Measurements from ENCODE around the gene KCNJ11. TPM values are rescaled to one million over a fixed set of nuclear protein-coding genes. Genes with fewer than 3 reads are reported as not detected.

Gene KCNJ11
- total RNA-seq, 2 experiments from 2014 or later, result 0.64 to 1.2 TPM

- Mint-ChIP-seq H3K9me3 (peaks cover 5% of the 10 kb centered on the region), H3K4me3 (peak overlapping the region; percentile 69), H3K36me3 (ENCODE audit: low read depth) (peaks cover 7% of the 10 kb centered on the region), H3K4me1 (peaks cover 31% of the 10 kb centered on the region), H3K27ac (peak overlapping the region; percentile 77), H3K27me3 (peaks cover 31% of the 10 kb centered on the region)
- ChIA-PET CTCF (interaction anchor here (1.0 to 1.5 kb wide), 4 partner anchors 9 to 108 kb away, joined by 4 read pairs; no protein-coding TSS in a partner anchor), POLR2A (no interaction called here)
- DNase-seq, result no peak
These were observed 34.4 kb downstream of the KCNJ11 start for GRCh38 chr11:17353821-17354600.

GRCh38 chr11:17352950-17353820 is 35.3 kb downstream of the KCNJ11 start:
- peak overlapping the region; percentile 69 for H3K4me3 Mint-ChIP-seq
- H3K27me3 Mint-ChIP-seq, result peaks cover 31% of the 10 kb centered on the region
- H3K27ac Mint-ChIP-seq, result peak overlapping the region; percentile 82
- DNase-seq, result peak; percentile 47
- H3K36me3 Mint-ChIP-seq (ENCODE audit: low read depth), result peaks cover 7% of the 10 kb centered on the region
- H3K4me1 Mint-ChIP-seq, result peaks cover 31% of the 10 kb centered on the region
- CTCF ChIA-PET, result interaction anchor here (1.0 to 1.5 kb wide), 3 partner anchors 8 to 35 kb away, joined by 4 read pairs; no protein-coding TSS in a partner anchor
- POLR2A ChIA-PET, result no interaction called here
- H3K9me3 Mint-ChIP-seq, result peaks cover 3% of the 10 kb centered on the region

DNA sequence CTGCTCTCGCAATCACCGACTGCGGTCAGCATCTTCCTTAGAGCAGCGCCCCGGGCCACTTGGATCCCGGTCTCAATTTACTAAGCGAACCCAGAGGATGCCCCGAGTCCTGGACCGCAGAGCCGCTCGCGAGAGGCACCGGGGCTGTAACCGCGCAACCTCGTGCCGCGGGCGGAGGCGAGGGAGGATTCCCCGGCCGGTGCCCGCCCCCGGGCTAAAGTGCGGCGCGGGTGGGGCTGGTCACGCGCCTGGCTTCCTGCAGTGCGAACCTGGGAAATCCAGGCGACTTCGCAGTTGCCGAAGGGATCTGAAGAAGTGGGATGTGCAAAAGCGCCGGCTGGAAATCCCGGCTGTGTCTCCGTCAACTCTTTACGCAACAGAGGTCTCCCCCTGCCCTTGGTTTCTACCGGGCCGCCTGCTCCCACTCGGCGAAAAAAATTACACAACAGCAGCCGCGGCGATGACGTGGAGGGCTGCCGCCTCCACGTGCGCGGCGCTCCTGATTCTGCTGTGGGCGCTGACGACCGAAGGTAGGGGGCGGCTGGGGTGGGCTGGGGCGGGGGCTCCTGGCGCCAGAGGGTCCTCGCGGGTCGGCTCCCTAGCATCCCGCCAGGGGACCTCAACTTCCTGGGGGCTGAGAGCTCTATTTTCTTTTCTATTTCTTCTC is 36.8 kb downstream of the KCNJ11 start, which contains the start of gene NCR3LG1:
Gene NCR3LG1 (plus strand): TSS at position 291 of the 667 bp plus-strand sequence. CDS start 170 bp downstream, at position 461.
- Mint-ChIP-seq H3K36me3 (ENCODE audit: low read depth) (peaks cover 7% of the 10 kb centered on the region), H3K9me3 (peaks cover 3% of the 10 kb centered on the region), H3K4me1 (peaks cover 31% of the 10 kb centered on the region), H3K4me3 (peak within 1 kb of the TSS; percentile 69), H3K27me3 (peaks cover 31% of the 10 kb centered on the region), H3K27ac (peak within 1 kb of the TSS; percentile 82)
- DNase-seq, result peak; percentile 44
- CTCF ChIA-PET, result no interaction called here
- POLR2A ChIA-PET, result interaction anchor here (0.7 kb wide), 1 partner anchor 33 kb away, joined by 6 read pairs; no protein-coding TSS in a partner anchor

GRCh38 chr11:17351172-17351509 is 37.3 kb downstream of the KCNJ11 start:
- H3K36me3 Mint-ChIP-seq (ENCODE audit: low read depth), result peaks cover 7% of the 10 kb centered on the region
- H3K9me3 Mint-ChIP-seq, result no peaks in the 10 kb centered on the region
- ChIA-PET POLR2A (interaction anchor here (0.6 kb wide), 1 partner anchor 633 kb away, joined by 6 read pairs; no protein-coding TSS in a partner anchor), CTCF (interaction anchor here (1.1 kb wide), 1 partner anchor 33 kb away, joined by 3 read pairs; no protein-coding TSS in a partner anchor)
- H3K4me1 Mint-ChIP-seq, result peaks cover 31% of the 10 kb centered on the region
- H3K4me3 Mint-ChIP-seq, result peak overlapping the region; percentile 69
- H3K27me3 Mint-ChIP-seq, result peaks cover 31% of the 10 kb centered on the region
- H3K27ac Mint-ChIP-seq, result peak overlapping the region; percentile 57
- no peak for DNase-seq

GRCh38 chr11:17350455-17351171 is 37.8 kb downstream of the KCNJ11 start:
- H3K4me1 Mint-ChIP-seq, result peaks cover 31% of the 10 kb centered on the region
- POLR2A ChIA-PET, result interaction anchor here (0.6 kb wide), 1 partner anchor 633 kb away, joined by 6 read pairs; no protein-coding TSS in a partner anchor
- H3K27ac Mint-ChIP-seq, result no peak overlapping the region
- H3K4me3 Mint-ChIP-seq, result peak overlapping the region; percentile 69
- DNase-seq, result no peak
- CTCF ChIA-PET, result interaction anchor here (1.1 kb wide), 1 partner anchor 34 kb away, joined by 3 read pairs; no protein-coding TSS in a partner anchor
- H3K9me3 Mint-ChIP-seq, result no peaks in the 10 kb centered on the region
- H3K27me3 Mint-ChIP-seq, result peaks cover 31% of the 10 kb centered on the region
- peaks cover 7% of the 10 kb centered on the region for H3K36me3 Mint-ChIP-seq (ENCODE audit: low read depth)

DNA sequence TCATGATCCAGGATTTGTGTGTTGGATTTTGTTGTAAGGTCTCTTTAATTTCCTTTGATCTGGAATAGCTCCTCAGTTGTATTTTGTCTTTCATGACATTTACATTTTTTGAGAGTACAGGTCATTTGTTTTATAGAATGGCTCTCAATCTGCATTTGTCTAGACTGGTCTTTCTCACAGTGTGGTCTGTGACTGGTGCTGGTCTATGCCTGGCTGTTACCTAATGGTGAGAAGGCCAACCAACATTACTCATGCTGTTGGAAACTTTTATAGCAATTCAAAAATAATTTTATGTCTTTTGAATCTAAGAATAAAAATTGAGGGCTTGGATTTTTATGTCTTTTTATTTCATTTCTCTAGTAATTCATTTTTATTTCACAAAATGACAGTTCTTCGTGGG is 40.8 kb downstream of the KCNJ11 start:
- no peak for DNase-seq
- Mint-ChIP-seq H3K27me3 (peaks cover 18% of the 10 kb centered on the region), H3K4me1 (peaks cover 13% of the 10 kb centered on the region), H3K4me3 (no peak overlapping the region), H3K27ac (no peak overlapping the region), H3K36me3 (ENCODE audit: low read depth) (peaks cover 20% of the 10 kb centered on the region), H3K9me3 (no peaks in the 10 kb centered on the region)
- POLR2A ChIA-PET, result no interaction called here
- CTCF ChIA-PET, result interaction anchor here (1.1 kb wide), 1 partner anchor 14 kb away, joined by 5 read pairs; no protein-coding TSS in a partner anchor

GRCh38 chr11:17343907-17344306 is 44.6 kb downstream of the KCNJ11 start:
- no peaks in the 10 kb centered on the region for H3K4me1 Mint-ChIP-seq
- no peaks in the 10 kb centered on the region for H3K27me3 Mint-ChIP-seq
- H3K9me3 Mint-ChIP-seq, result no peaks in the 10 kb centered on the region
- POLR2A ChIA-PET, result no interaction called here
- H3K36me3 Mint-ChIP-seq (ENCODE audit: low read depth), result peaks cover 15% of the 10 kb centered on the region
- CTCF ChIA-PET, result interaction anchor here (0.8 to 1.4 kb wide), 2 partner anchors 13 to 589 kb away, joined by 3 read pairs; no protein-coding TSS in a partner anchor
- no peak overlapping the region for H3K4me3 Mint-ChIP-seq
- DNase-seq, result no peak
- H3K27ac Mint-ChIP-seq, result no peak overlapping the region

DNA sequence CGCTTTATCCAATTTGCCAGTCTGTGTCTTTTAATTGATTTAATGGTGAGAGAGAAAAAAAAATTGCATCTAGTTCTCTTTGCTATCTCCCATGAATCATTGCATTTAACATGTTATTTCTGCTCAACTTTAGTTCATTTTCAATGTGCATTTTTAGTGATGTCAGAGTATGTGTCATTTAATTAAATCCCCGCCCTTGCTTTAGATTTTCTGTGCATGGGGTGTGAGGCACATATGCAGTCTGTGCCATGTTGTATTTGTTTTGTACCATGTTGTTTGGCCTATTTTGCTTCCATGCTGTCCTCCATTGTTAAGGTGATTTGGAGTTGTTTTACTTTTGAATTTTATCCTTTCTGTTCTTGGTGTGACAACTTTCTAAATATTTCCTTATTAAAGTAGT is 45.2 kb downstream of the KCNJ11 start:
- POLR2A ChIA-PET, result no interaction called here
- H3K36me3 Mint-ChIP-seq (ENCODE audit: low read depth), result peaks cover 15% of the 10 kb centered on the region

More for the DNA sequence above, 45.2 kb downstream of the KCNJ11 start:
- no peaks in the 10 kb centered on the region for H3K27me3 Mint-ChIP-seq
- no peaks in the 10 kb centered on the region for H3K9me3 Mint-ChIP-seq
- H3K4me1 Mint-ChIP-seq, result no peaks in the 10 kb centered on the region
- H3K4me3 Mint-ChIP-seq, result no peak overlapping the region
- CTCF ChIA-PET, result no interaction called here
- no peak overlapping the region for H3K27ac Mint-ChIP-seq
- no peak for DNase-seq

Other genes with a start within 250 kb of the KCNJ11 start
- gene PIK3C2A, start 180.7 kb downstream of the KCNJ11 start, total RNA-seq, result 10 to 100 TPM; 19.8 to 24.4 TPM
- gene NUCB2, start 111.9 kb downstream of the KCNJ11 start, total RNA-seq, result 100 to 1,000 TPM; 161 to 180 TPM
- under 1 TPM; 0.30 to 0.42 TPM for gene NCR3LG1, start 36.9 kb downstream of the KCNJ11 start, total RNA-seq
- not detected for gene ABCC8, start 88.2 kb upstream of the KCNJ11 start, total RNA-seq
- not detected for gene USH1C, start 155.8 kb upstream of the KCNJ11 start, total RNA-seq
- not detected for gene OTOG, start 158.6 kb upstream of the KCNJ11 start, total RNA-seq